ENCODE results near the gene CAPZA1.

DNA sequence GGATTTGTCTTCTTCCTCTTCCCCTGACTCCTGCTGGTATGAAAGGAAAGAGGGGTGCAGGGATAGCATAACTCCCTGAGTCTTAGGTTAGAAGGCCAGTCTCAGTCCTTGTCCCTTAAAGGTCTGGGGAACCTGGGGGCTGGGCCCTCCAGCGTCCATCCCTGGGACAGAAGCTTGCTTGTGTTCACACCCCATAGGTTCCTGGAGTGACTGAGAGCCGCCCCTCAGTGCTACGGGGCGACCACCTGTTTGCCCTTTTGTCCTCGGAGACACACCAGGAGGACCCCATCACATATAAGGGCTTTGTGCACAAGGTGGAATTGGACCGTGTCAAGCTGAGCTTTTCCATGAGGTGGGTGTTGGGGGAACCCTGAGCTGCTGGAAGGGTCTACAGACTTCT is 74.2 kb downstream of the CAPZA1 start:
- TF ChIP-seq YY1 (IDR thresholded peaks at IDR 0.05; ENCODE audit: insufficient read depth, insufficient read length): no peak
- TF ChIP-seq ZNF274 (IDR thresholded peaks at IDR 0.05; ENCODE audit: low read depth, low read length): no peak
- no peak for TF ChIP-seq SUZ12 (IDR thresholded peaks at IDR 0.05; ENCODE audit: extremely low read depth, insufficient read depth, insufficient read length)
